ENCODE measurements around the gene ZFAND3.

- TF ChIP-seq POLR2A (IDR thresholded peaks at IDR 0.05) (no peak), CTCF (IDR thresholded peaks at IDR 0.05) (no peak), EP300 (IDR thresholded peaks at IDR 0.05) (no peak)
Observed at GRCh38 chr6:37917566-37917965, 98.0 kb downstream of the ZFAND3 start.

Measured in stomach (tissue), 4 donors.